Measurements from ENCODE around the gene CLC. TPM values are rescaled to one million over a fixed set of nuclear protein-coding genes. Genes with fewer than 3 reads are reported as not detected.

The CLC gene
- total RNA-seq, 3 donors from 2014 or later (not counting 1 experiment from before 2014, with no cell fraction given), result 11.2 to 487 TPM; not detected in 1

DNA sequence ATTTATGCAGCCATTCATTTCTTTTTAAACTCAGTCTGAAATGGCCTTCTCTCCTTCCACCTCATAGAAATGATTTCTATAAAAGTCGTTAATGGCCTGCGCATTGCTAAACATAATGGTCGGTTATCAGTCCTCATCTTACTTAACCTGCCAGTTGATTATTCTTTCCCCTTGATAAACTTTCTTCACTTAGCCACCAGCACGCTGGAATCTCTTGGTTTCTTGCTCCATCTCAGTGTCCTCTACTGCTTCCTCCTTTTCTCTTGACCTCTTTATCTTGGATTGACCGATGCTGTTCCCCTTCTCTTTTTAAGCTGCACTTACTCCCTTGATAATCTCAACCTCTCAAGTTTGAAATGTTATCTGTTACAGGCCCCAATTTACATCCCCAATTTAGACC lies 12.2 kb upstream of the CLC start:
- Mint-ChIP-seq H3K9me3 (no peaks in the 10 kb centered on the region), H3K4me1 (no peaks in the 10 kb centered on the region), H3K4me3 (no peak overlapping the region), H3K36me3 (no peaks in the 10 kb centered on the region), H3K27ac (no peak overlapping the region), H3K27me3 (ENCODE audit: low read depth in 2 of 2) (peaks cover 18 to 21% of the 10 kb centered on the region in 2 donors)
- no peak for DNase-seq
- Histone ChIP-seq H3K4me3 (ENCODE audit: low read length) (no peak overlapping the region), H3K27me3 (ENCODE audit: control insufficient read depth, insufficient read depth, low read length) (peaks cover 4% of the 10 kb centered on the region), H3K36me3 (ENCODE audit: control insufficient read depth, insufficient read depth, low read length) (no peaks in the 10 kb centered on the region), H3K9me3 (ENCODE audit: control insufficient read depth, insufficient read depth, low read length) (no peaks in the 10 kb centered on the region), H3K27ac (ENCODE audit: low read length) (no peak overlapping the region), H3K4me1 (ENCODE audit: control insufficient read depth, insufficient read depth, low read length) (no peaks in the 10 kb centered on the region)
- intact Hi-C loops (cut with micrococcal nuclease), result no loop called here
- ATAC-seq, result no peak
- TF ChIP-seq, protein P1, sequence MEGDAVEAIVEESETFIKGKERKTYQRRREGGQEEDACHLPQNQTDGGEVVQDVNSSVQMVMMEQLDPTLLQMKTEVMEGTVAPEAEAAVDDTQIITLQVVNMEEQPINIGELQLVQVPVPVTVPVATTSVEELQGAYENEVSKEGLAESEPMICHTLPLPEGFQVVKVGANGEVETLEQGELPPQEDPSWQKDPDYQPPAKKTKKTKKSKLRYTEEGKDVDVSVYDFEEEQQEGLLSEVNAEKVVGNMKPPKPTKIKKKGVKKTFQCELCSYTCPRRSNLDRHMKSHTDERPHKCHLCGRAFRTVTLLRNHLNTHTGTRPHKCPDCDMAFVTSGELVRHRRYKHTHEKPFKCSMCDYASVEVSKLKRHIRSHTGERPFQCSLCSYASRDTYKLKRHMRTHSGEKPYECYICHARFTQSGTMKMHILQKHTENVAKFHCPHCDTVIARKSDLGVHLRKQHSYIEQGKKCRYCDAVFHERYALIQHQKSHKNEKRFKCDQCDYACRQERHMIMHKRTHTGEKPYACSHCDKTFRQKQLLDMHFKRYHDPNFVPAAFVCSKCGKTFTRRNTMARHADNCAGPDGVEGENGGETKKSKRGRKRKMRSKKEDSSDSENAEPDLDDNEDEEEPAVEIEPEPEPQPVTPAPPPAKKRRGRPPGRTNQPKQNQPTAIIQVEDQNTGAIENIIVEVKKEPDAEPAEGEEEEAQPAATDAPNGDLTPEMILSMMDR (IDR thresholded peaks at IDR 0.05), result no peak
- 88% methylated on average over 5 of the region's 5 CpGs for WGBS (ENCODE audit: insufficient coverage)

DNA sequence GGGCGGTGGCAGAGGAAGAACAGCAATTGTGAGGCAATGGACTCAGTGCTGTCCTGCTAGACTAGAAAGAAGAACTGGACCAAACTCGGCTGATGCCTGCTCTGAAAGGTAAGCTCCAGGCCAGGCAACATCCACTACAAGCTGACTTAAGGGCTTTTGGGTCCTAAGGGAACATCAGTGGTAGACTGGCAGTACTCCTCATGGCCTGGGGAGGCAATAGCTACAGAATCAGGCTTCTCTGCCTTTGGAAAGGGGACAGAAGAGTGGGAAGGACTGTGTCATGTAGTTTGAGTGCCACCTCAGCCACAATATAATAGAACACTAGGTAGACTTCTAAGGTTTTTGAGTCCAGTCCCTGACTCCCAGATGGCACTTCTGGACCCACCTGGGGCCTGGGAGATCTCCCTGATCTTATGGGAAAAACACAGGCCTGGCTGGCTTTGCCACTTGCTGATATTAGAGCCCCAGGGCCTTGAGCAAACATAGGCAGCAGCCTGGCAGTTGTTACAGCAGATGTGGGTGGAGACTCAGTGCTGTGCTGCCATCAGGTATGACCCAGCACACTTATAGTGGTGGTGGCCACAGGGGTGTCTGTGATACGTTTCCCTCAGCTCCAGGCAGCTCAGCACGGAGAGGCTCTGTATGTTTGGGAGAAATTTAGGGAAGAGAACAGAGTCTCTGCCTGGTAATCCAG lies 9.2 kb upstream of the CLC start:
- H3K4me1 ChIP-seq (ENCODE audit: control insufficient read depth, insufficient read depth, low read length), result no peaks in the 10 kb centered on the region
- H3K9me3 ChIP-seq (ENCODE audit: control insufficient read depth, insufficient read depth, low read length), result no peaks in the 10 kb centered on the region
- DNase-seq (no peak), ATAC-seq (peak in 1 of 3 donors; percentile 57)
- TF ChIP-seq, protein P1 (IDR thresholded peaks at IDR 0.05), result no peak
- H3K9me3 Mint-ChIP-seq, result no peaks in the 10 kb centered on the region
- H3K4me3 Mint-ChIP-seq, result no peak overlapping the region
- intact Hi-C loops (cut with micrococcal nuclease), result no loop called here
- peaks cover 10% of the 10 kb centered on the region for H3K27me3 ChIP-seq (ENCODE audit: control insufficient read depth, insufficient read depth, low read length)
- no peak overlapping the region for H3K27ac Mint-ChIP-seq
- no peaks in the 10 kb centered on the region for H3K4me1 Mint-ChIP-seq
- H3K4me3 ChIP-seq (ENCODE audit: low read length), result no peak overlapping the region
- H3K27ac ChIP-seq (ENCODE audit: low read length), result no peak overlapping the region
- no peaks in the 10 kb centered on the region for H3K36me3 Mint-ChIP-seq
- no peaks in the 10 kb centered on the region for H3K36me3 ChIP-seq (ENCODE audit: control insufficient read depth, insufficient read depth, low read length)
- 73% methylated on average over 4 of the region's 4 CpGs for WGBS (ENCODE audit: insufficient coverage)
- H3K27me3 Mint-ChIP-seq (ENCODE audit: low read depth in 2 of 2), result peaks cover 30 to 39% of the 10 kb centered on the region in 2 donors

DNA sequence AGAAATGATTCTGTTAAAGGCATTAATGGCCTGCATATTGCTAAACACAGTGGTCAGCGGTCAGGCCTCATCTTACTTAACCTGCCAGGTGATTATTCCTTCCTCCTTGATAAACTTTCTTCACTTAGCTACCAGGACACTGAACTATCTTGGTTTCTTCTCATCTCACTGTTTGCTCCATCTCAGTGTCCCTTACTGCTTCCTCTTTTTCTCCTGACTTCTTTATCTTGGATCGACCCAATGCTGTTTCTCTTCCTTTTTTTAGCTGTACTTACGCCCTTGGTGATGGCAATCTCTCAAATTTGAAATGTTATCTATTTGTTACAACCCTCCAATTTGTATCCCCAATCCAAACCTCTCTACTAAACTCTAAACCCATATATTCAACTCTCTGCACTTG lies 7.8 kb upstream of the CLC start:
- Histone ChIP-seq H3K36me3 (ENCODE audit: control insufficient read depth, insufficient read depth, low read length) (no peaks in the 10 kb centered on the region), H3K27me3 (ENCODE audit: control insufficient read depth, insufficient read depth, low read length) (peaks cover 10% of the 10 kb centered on the region), H3K4me3 (ENCODE audit: low read length) (no peak overlapping the region), H3K9me3 (ENCODE audit: control insufficient read depth, insufficient read depth, low read length) (no peaks in the 10 kb centered on the region), H3K4me1 (ENCODE audit: control insufficient read depth, insufficient read depth, low read length) (no peaks in the 10 kb centered on the region), H3K27ac (ENCODE audit: low read length) (no peak overlapping the region)
- H3K4me1 Mint-ChIP-seq, result no peaks in the 10 kb centered on the region
- H3K27ac Mint-ChIP-seq, result no peak overlapping the region
- 29% methylated on average over 3 of the region's 3 CpGs for WGBS (ENCODE audit: insufficient coverage)
- ATAC-seq (peak in 1 of 3 donors; percentile 73), DNase-seq (no peak)
- no peaks in the 10 kb centered on the region for H3K36me3 Mint-ChIP-seq
- peaks cover 32 to 42% of the 10 kb centered on the region in 2 donors for H3K27me3 Mint-ChIP-seq (ENCODE audit: low read depth in 2 of 2)
- no peak overlapping the region for H3K4me3 Mint-ChIP-seq
- intact Hi-C loops (cut with micrococcal nuclease), result no loop called here
- H3K9me3 Mint-ChIP-seq, result no peaks in the 10 kb centered on the region
- TF ChIP-seq, protein P1 (IDR thresholded peaks at IDR 0.05), result no peak

DNA sequence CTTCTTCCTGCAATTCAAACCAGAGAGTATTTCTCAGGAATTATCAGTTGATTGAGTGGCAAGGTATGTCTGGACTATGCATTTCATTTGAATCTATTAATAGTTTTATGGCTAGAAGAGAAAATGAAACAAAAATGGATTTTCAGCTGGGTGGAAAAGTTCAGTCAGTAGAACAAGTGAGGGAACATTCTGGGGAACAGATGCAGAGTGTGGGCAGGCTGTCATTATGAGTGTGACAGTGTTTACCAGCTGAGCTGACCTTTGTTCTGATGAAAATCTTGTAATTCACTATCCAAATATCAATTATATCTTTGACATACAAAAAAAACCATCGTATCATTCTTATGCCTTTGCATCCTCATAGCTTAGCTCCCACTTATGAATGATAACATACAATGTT lies 2.6 kb upstream of the CLC start:
- DNase-seq (no peak), ATAC-seq (no peak)
- Histone ChIP-seq H3K27me3 (ENCODE audit: control insufficient read depth, insufficient read depth, low read length) (peaks cover 8% of the 10 kb centered on the region), H3K4me3 (ENCODE audit: low read length) (no peak overlapping the region), H3K27ac (ENCODE audit: low read length) (no peak overlapping the region), H3K36me3 (ENCODE audit: control insufficient read depth, insufficient read depth, low read length) (no peaks in the 10 kb centered on the region), H3K4me1 (ENCODE audit: control insufficient read depth, insufficient read depth, low read length) (no peaks in the 10 kb centered on the region), H3K9me3 (ENCODE audit: control insufficient read depth, insufficient read depth, low read length) (no peaks in the 10 kb centered on the region)
- Mint-ChIP-seq H3K4me3 (no peak overlapping the region), H3K27ac (no peak overlapping the region), H3K27me3 (ENCODE audit: low read depth in 2 of 2) (peaks cover 25 to 46% of the 10 kb centered on the region in 2 donors), H3K4me1 (no peaks in the 10 kb centered on the region), H3K36me3 (no peaks in the 10 kb centered on the region), H3K9me3 (no peaks in the 10 kb centered on the region)
- TF ChIP-seq, protein P1 (IDR thresholded peaks at IDR 0.05), result no peak
- WGBS (ENCODE audit: insufficient coverage), result 89% methylated on average over 1 of the region's 1 CpG
- intact Hi-C loops (cut with micrococcal nuclease), result no loop called here
